OCI-LY1 (cell line): Measurements from ENCODE around the gene SMPD3.

Experiments
- H2AFZ ChIP-seq: fragments of 200-600 bp; sonication (generic), shearing (Covaris generic); 2 replicates; pipeline ENCODE4 v1.6.0; 2014; ENCODE audit warnings: antibody characterized with exemption, mild to moderate bottlenecking, low read length
- H3F3A ChIP-seq: fragments of 200-600 bp; sonication (generic), shearing (Covaris generic); 2 replicates; pipeline ENCODE4 v1.6.0; 2014; ENCODE audit warnings: mild to moderate bottlenecking, antibody characterized with exemption, low read length, moderate library complexity; ENCODE audit not compliant: insufficient read depth
- H3K27ac ChIP-seq: fragments of 200-600 bp; sonication (generic); 2 replicates; pipeline ENCODE4 v1.5.1; 2014; ENCODE audit warnings: low read length, mixed run types, mild to moderate bottlenecking, low read depth; ENCODE audit not compliant: poor library complexity, severe bottlenecking
- H3K27me3 ChIP-seq: fragments of 200-600 bp; sonication (generic); 2 replicates; pipeline ENCODE4 v1.6.0; 2014; ENCODE audit warnings: antibody characterized with exemption, mild to moderate bottlenecking, low read length, moderate library complexity; ENCODE audit not compliant: insufficient read depth
- H3K36me3 ChIP-seq: fragments of 200-600 bp; sonication (generic); 2 replicates; pipeline ENCODE4 v1.6.1; 2014; ENCODE audit warnings: mild to moderate bottlenecking, antibody characterized with exemption, low read length, moderate library complexity, mixed read lengths; ENCODE audit not compliant: insufficient read depth
- H3K4me1 ChIP-seq: fragments of 200-600 bp; sonication (generic); 2 replicates; pipeline ENCODE4 v1.5.1; 2014; ENCODE audit warnings: mild to moderate bottlenecking, low read length, moderate library complexity; ENCODE audit not compliant: insufficient read depth, severe bottlenecking
- H3K4me2 ChIP-seq: fragments of 200-600 bp; sonication (generic), shearing (Covaris generic); 2 replicates; pipeline ENCODE4 v1.6.1; 2014; ENCODE audit warnings: low read length
- H3K4me3 ChIP-seq: fragments of 200-600 bp; sonication (generic); 2 replicates; pipeline ENCODE4 v1.5.1; 2014; ENCODE audit warnings: low read length, low read depth, mild to moderate bottlenecking, mixed read lengths; ENCODE audit not compliant: poor library complexity, severe bottlenecking
- H3K79me2 ChIP-seq: fragments of 200-600 bp; shearing (Covaris generic); 2 replicates; pipeline ENCODE4 v1.6.1; 2016; ENCODE audit warnings: mixed run types, low read length, mixed read lengths; ENCODE audit not compliant: insufficient read depth
- H3K9ac ChIP-seq: fragments of 200-600 bp; sonication (generic), shearing (Covaris generic); 2 replicates; pipeline ENCODE4 v1.6.1; 2014; ENCODE audit warnings: mild to moderate bottlenecking, low read length, mixed read lengths
- H3K9me2 ChIP-seq: fragments of 200-600 bp; sonication (generic), shearing (Covaris generic); 2 replicates; pipeline ENCODE4 v1.6.1; 2014; ENCODE audit warnings: low read depth, mild to moderate bottlenecking, low read length, mixed read lengths
- H3K9me3 ChIP-seq: fragments of 200-600 bp; shearing (Covaris generic); 2 replicates; pipeline ENCODE4 v1.6.1; 2014; ENCODE audit warnings: low read length, mixed read lengths
- H4K20me1 ChIP-seq: fragments of 200-600 bp; sonication (generic), shearing (Covaris generic); 2 replicates; pipeline ENCODE4 v1.6.0; 2016; ENCODE audit warnings: mild to moderate bottlenecking, low read length; ENCODE audit not compliant: insufficient read depth
- CTCF ChIP-seq: fragments of 200-600 bp; sonication (generic), shearing (Covaris generic); IDR thresholded peaks from 2 replicates; pipeline ENCODE4 v1.5.1; 2017; ENCODE audit warnings: mild to moderate bottlenecking, antibody characterized with exemption, low read length, moderate library complexity, mixed read lengths
- EZH2 ChIP-seq: fragments of 200-600 bp; sonication (generic), shearing (Covaris generic); IDR thresholded peaks from 2 replicates; pipeline ENCODE4 v1.8.0; 2017; ENCODE audit warnings: borderline replicate concordance, mixed run types, mild to moderate bottlenecking, antibody characterized with exemption, low read length, moderate library complexity, mixed read lengths

The SMPD3 gene

GRCh38 chr16:68384288-68385161, 63.8 kb downstream of the SMPD3 start:
- Histone ChIP-seq H2AFZ (no peak overlapping the region), H3K36me3 (no peaks in the 10 kb centered on the region), H3K4me3 (no peak overlapping the region), H3F3A (no peaks in the 10 kb centered on the region), H3K27me3 (no peaks in the 10 kb centered on the region), H3K9ac (no peak overlapping the region), H4K20me1 (no peaks in the 10 kb centered on the region), H3K27ac (no peak overlapping the region), H3K4me1 (peaks cover 3% of the 10 kb centered on the region), H3K9me3 (no peaks in the 10 kb centered on the region), H3K79me2 (no peaks in the 10 kb centered on the region), H3K9me2 (no peaks in the 10 kb centered on the region), H3K4me2 (no peak overlapping the region)
- TF ChIP-seq EZH2: no peak
- no peak; the same call in 1 of the 2 replicates for TF ChIP-seq CTCF

DNA sequence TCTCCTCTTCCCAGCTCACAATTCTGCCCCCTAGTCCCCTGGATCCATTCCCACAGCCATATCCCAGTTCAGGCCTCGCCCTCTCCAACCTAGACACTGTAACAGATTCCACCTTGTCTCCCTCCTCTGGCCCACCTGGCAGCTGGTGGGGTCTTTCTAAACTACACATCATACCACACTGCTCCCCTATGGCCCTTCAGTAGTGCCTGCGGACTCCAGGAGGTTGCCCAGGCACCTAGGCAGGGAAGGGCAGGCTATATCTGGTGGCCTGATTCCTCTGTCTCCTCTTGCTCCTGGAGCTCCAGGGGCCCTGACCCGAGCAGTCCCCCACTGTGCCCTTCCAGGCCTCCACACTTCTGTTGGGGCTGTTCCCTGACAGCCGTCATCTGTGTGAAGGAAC, 64.5 kb downstream of the SMPD3 start:
- Histone ChIP-seq H3K9me2 (no peaks in the 10 kb centered on the region), H3F3A (no peaks in the 10 kb centered on the region), H3K27me3 (no peaks in the 10 kb centered on the region), H3K4me2 (no peak overlapping the region), H3K4me1 (peaks cover 10% of the 10 kb centered on the region), H4K20me1 (no peaks in the 10 kb centered on the region), H2AFZ (no peak overlapping the region), H3K9me3 (no peaks in the 10 kb centered on the region), H3K4me3 (no peak overlapping the region), H3K27ac (no peak overlapping the region), H3K9ac (no peak overlapping the region), H3K36me3 (no peaks in the 10 kb centered on the region), H3K79me2 (no peaks in the 10 kb centered on the region)
- no peak for TF ChIP-seq EZH2
- no peak for TF ChIP-seq CTCF

DNA sequence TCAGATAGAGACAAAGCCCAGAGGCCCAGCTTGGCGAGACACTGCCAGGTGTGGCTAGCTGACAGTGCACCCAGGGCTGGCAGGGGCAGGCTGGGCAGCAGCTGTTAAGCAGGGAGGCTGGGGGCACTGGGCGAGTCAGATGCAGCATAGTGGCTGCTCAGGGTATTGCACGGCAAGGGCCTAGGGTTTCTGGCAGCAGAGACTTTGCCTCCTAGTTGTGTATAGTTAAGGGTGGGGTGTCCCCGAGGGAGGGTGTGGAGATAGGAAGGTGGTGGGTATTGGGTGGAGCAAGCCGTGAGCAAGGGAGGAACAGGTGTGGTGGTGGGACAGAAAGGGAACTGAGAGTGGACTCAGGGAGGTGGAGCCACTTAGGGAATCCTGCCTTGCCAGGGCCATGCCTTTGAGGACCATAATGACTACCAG, 66.0 kb downstream of the SMPD3 start:
- Histone ChIP-seq H3K79me2 (no peaks in the 10 kb centered on the region), H3K4me1 (peaks cover 14% of the 10 kb centered on the region), H3K4me3 (no peak overlapping the region), H3K27ac (no peak overlapping the region), H3F3A (no peaks in the 10 kb centered on the region), H3K9me3 (no peaks in the 10 kb centered on the region), H2AFZ (no peak overlapping the region), H3K9me2 (no peaks in the 10 kb centered on the region), H3K4me2 (no peak overlapping the region), H3K9ac (no peak overlapping the region), H4K20me1 (no peaks in the 10 kb centered on the region), H3K36me3 (no peaks in the 10 kb centered on the region), H3K27me3 (no peaks in the 10 kb centered on the region)
- TF ChIP-seq EZH2: no peak
- TF ChIP-seq CTCF: peak; percentile 54
